Stimulated activated CD8-positive, alpha-beta memory T cell treated with anti-CD3 and anti-CD28 coated beads, Interleukin-7, amount 100 ng/mL, for 4 hours (primary cell): ENCODE data around the gene DNAAF1.
"Not testable (repeated sequence)": the region's sequence is repeated elsewhere in the genome, so short reads cannot be mapped to it uniquely, and the experiment has no call there.

Experiments used
- DNase-seq, 2 donors: peaks; one replicate each; pipeline ENCODE4 v3.0.0-alpha.2; 2020; ENCODE audit warnings: low read depth in 2 of 2

DNAAF1 gene

GRCh38 chr16:84207879-84208278, 62.8 kb downstream of the DNAAF1 start:
- no peak for DNase-seq

- DNase-seq, result no peak
Measured at GRCh38 chr16:84209989-84210388, 64.9 kb downstream of the DNAAF1 start.

- no peak for DNase-seq
Measured at GRCh38 chr16:84212154-84212553, 67.0 kb downstream of the DNAAF1 start.

- DNase-seq, result no peak
Measured at GRCh38 chr16:84212631-84213030, 67.5 kb downstream of the DNAAF1 start.

DNA sequence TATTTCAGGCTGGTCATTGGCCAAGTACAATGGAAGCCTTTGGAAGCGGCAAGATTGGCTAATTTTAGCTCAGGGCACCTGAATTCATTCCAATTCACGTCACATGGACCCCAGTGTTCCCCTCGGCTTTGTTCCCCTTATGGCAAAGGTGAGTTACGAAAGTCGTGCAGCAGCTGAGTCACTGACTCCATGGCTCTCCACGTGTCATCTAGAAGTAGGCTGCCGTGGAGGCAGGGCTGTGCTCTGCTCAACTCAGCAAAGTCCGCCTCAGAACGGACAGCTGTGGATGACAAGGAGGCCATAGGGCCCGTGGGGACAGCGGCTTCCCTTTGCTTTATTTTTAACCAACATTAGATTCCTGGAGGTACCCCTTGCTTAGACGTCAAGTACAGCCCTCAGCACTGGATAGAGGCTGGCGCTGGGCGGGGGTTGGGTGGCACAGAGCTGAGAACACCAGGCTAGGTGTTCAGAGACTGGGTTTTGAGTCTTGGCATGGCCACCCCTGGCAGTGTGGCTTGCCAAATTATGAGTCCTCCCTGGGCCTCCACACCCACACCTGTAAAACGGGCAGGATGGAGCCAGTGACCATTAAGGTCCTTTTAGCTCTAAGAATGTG, 69.5 kb downstream of the DNAAF1 start:
- no peak for DNase-seq

- no peak for DNase-seq
Measured at GRCh38 chr16:84215531-84215930, 70.4 kb downstream of the DNAAF1 start.

GRCh38 chr16:84216144-84216543, 71.0 kb downstream of the DNAAF1 start:
- not testable (repeated sequence) for DNase-seq

- no peak for DNase-seq
Measured at GRCh38 chr16:84218176-84218823, 73.2 kb downstream of the DNAAF1 start.

DNA sequence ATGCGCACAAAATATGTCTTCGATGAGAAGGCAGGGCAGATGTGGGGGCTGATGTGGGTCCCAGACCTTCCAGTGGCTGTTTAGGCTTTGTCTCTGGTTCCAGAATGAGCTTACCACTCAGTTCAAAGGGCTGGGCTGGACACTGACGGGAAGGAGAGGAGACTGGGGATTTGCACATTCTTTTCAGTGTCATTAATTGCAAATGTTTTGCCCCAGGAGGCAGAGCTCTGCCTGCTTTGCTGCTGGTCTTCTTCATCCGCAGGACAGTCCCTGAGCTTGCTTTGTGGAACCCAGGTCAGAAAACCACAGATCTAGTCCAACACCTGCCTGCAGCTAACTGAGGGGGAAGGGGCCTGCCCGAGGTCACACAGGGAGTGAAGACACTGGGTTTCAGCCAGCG, 73.8 kb downstream of the DNAAF1 start:
- no peak for DNase-seq

DNA sequence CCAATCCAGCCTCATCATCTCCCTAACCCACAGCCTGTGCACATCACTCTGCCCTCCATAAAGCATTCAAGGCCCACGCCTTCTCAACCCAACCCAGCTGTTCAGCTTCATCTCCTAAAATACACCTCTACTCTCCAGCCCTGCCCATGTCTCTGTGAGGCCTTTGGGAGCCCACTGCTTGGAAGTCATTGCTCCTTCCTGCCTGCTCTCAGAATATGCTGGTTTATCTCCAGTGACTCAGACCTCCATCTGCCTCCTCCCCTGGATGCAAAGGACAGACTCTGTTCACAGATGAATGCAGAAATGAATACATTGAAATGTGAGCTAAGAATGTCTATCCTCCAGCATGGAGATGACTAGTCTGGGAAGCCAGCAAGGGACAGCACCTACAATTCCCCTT, 75.7 kb downstream of the DNAAF1 start:
- no peak for DNase-seq

GRCh38 chr16:84223456-84223855, 78.3 kb downstream of the DNAAF1 start:
- no peak for DNase-seq

- DNase-seq, result no peak
Measured at GRCh38 chr16:84224554-84224953, 79.4 kb downstream of the DNAAF1 start.

- no peak for DNase-seq
Measured at GRCh38 chr16:84225126-84225525, 80.0 kb downstream of the DNAAF1 start.

GRCh38 chr16:84225571-84225970, 80.5 kb downstream of the DNAAF1 start:
- no peak for DNase-seq

DNA sequence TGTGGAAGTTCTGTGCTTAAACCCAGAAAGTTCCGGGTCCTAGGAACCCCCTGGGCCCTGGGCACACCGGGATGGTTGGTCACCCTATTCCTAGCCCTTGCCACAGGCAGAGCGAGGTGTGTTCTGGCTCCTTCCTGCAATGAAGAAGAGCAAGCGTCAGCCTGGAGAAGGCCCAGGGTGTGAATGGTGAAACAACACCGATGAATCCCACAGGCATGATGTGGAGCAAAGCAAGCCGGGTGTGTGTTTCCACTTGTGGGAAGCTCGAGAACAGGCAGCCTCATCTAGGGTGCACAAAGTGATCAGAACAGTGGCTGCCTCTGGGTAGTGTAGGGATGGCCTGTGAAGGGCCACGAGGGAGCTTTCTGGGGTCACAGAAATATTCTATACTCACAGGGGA, 80.9 kb downstream of the DNAAF1 start:
- no peak for DNase-seq
